Muscle of leg (tissue), 11 donors: ENCODE data around the gene SLC5A6. TPM values are rescaled to one million over a fixed set of nuclear protein-coding genes. Genes with fewer than 3 reads are reported as not detected.

Experiments used
- DNase-seq: peaks from one replicate; pipeline ENCODE4 v3.0.0; 2013
- H3K27ac ChIP-seq: one replicate; pipeline ENCODE4 v1.5.1; 2013; ENCODE audit warnings: mild to moderate bottlenecking, low read length, control low read depth
- H3K27me3 ChIP-seq: one replicate; pipeline ENCODE4 v1.6.1; 2013; ENCODE audit warnings: low read length; ENCODE audit not compliant: control insufficient read depth, insufficient read depth
- H3K36me3 ChIP-seq: one replicate; pipeline ENCODE4 v1.6.1; 2013; ENCODE audit warnings: low read length; ENCODE audit not compliant: control insufficient read depth, insufficient read depth
- H3K4me1 ChIP-seq: one replicate; pipeline ENCODE4 v1.6.1; 2013; ENCODE audit warnings: low read length; ENCODE audit not compliant: control insufficient read depth, insufficient read depth
- H3K4me3 ChIP-seq: one replicate; pipeline ENCODE4 v1.5.1; 2013; ENCODE audit warnings: low read length, control low read depth
- H3K9me3 ChIP-seq: replicated peaks from 2 replicates; pipeline ENCODE4 v1.6.1; 2013; ENCODE audit warnings: low read depth, low read length; ENCODE audit not compliant: control insufficient read depth
- WGBS: methylation state at CpG from one replicate; pipeline ENCODE4 v1.1.5; 2013; ENCODE audit warnings: missing lambda C conversion rate; ENCODE audit not compliant: insufficient coverage; 5-methylcytosine and 5-hydroxymethylcytosine counted together
- polyA plus RNA-seq, 8 donors: library from polyadenylated mRNA; unstranded; fragments of 120-200 nt; gene quantifications; one replicate each; pipeline versions ENCODE4 v1.2.1 to v1.2.3, GENCODE V29; 2013; ENCODE audit warnings: inconsistent platforms in 1 of 8, low replicate concordance in 1 of 8; ENCODE audit not compliant: insufficient read length in 8 of 8, insufficient read depth in 1 of 8
- total RNA-seq: library from RNA; stranded (reverse); fragments of 120-200 nt; gene quantifications from one replicate; pipeline ENCODE4 v1.2.4, GENCODE V29; 2013

SLC5A6 gene
- total and polyA plus RNA-seq, 9 donors: 11.4 to 25.5 (median 19.6) TPM

DNA sequence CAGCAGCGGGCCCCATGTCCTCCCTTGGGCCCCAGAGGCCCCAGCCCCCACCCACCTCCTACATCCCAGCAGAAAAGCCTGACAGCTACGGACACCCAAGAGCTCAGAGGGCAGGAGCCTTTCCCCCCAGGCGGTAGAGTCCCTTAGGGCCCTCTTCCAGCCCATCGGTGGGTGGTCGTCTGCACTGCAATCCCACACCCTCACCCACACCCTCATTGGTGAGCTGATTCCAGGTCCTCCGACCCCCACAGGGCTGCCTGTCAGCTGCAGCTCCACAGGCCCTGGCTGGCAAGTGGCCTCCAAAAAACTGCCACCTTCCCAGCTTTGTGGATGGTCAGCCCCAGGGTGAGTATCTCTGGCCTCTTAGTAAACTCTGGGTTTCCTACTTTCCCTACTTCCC, 52.8 kb downstream of the SLC5A6 start:
- no peak overlapping the region for H3K4me3 ChIP-seq
- no peak overlapping the region for H3K27ac ChIP-seq
- no peaks in the 10 kb centered on the region for H3K36me3 ChIP-seq
- peaks cover 3% of the 10 kb centered on the region for H3K4me1 ChIP-seq
- no peaks in the 10 kb centered on the region for H3K27me3 ChIP-seq
- no peak for DNase-seq
- 68% methylated on average over 6 of the region's 6 CpGs for WGBS
- H3K9me3 ChIP-seq: no peaks in the 10 kb centered on the region

DNA sequence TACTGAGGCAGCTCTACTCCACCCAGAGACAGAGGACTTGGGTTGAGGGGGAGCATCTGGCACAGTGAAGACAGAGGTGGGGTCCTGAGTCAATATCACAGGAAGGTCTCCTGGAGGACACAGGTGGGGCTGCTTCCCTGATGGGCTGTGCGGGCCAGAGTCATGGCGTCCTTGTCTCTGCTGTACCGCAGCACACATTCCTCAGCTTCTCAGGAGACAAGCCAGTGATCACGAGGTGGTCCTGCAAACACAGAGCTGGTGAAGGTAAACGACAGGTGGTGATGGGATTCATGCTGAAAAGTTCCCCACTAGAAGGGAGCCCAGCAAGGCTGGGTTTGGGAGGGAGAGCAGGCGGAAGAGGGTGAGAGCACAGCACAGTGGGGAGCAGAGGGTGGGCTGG, 53.6 kb downstream of the SLC5A6 start:
- H3K36me3 ChIP-seq: no peaks in the 10 kb centered on the region
- H3K4me1 ChIP-seq: peaks cover 4% of the 10 kb centered on the region
- 64% methylated on average over 6 of the region's 6 CpGs for WGBS
- H3K9me3 ChIP-seq: no peaks in the 10 kb centered on the region
- DNase-seq: no peak
- no peaks in the 10 kb centered on the region for H3K27me3 ChIP-seq
- H3K27ac ChIP-seq: no peak overlapping the region
- H3K4me3 ChIP-seq: no peak overlapping the region

DNA sequence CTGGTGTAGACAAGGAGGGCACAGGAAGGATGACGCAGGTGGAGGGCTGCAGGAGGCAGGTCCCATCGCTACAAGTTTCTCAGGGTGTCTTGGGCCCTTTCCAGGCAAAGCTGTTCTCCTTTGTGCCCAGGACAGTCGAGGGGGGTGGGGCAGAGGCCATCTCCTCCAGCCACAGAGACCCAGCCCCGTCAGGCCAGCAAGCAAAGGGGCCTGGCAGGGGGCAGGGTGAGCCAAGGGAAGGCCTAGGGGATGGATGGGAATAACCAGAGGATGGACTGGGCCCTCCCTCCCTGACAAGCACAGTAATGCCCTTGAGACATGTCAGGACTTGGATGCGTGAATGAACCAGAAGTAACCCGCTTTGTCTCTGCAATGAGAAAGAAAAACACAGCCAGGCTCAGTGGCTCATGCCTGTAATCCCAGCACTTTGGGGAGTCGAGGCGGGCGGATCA, 57.0 kb downstream of the SLC5A6 start:
- 77% methylated on average over 6 of the region's 9 CpGs for WGBS
- DNase-seq: no peak
- H3K4me3 ChIP-seq: no peak overlapping the region

DNA sequence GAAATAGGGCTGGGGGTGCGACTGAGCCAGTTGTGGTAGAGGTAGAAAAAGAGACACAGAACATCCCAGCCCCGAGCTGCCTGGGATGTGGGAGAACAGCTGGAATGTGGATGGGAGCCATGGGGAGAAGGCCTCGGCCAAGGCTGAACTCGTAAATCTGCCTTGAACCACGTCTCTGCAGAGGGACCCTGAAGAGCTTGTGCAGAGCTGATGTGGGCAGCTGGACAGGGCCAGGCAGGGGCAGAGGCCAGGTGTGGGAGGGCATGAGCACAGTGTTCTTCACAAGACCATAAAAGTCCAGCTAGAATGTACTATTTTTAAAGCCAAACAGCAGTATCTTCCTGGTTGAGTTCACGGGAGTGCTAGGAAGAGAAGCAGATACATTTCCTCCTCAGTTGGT, 57.6 kb downstream of the SLC5A6 start:
- no peak overlapping the region for H3K4me3 ChIP-seq
- DNase-seq: no peak
- WGBS: 24% methylated on average over 6 of the region's 6 CpGs
- H3K4me1 ChIP-seq: peaks cover 4% of the 10 kb centered on the region
- no peaks in the 10 kb centered on the region for H3K36me3 ChIP-seq
- no peaks in the 10 kb centered on the region for H3K9me3 ChIP-seq
- H3K27ac ChIP-seq: no peak overlapping the region
- H3K27me3 ChIP-seq: peaks cover 3% of the 10 kb centered on the region

More for the DNA sequence above, 57.0 kb downstream of the SLC5A6 start:
- Histone ChIP-seq H3K27ac (no peak overlapping the region), H3K36me3 (no peaks in the 10 kb centered on the region), H3K9me3 (no peaks in the 10 kb centered on the region), H3K4me1 (peaks cover 4% of the 10 kb centered on the region), H3K27me3 (peaks cover 3% of the 10 kb centered on the region)

DNA sequence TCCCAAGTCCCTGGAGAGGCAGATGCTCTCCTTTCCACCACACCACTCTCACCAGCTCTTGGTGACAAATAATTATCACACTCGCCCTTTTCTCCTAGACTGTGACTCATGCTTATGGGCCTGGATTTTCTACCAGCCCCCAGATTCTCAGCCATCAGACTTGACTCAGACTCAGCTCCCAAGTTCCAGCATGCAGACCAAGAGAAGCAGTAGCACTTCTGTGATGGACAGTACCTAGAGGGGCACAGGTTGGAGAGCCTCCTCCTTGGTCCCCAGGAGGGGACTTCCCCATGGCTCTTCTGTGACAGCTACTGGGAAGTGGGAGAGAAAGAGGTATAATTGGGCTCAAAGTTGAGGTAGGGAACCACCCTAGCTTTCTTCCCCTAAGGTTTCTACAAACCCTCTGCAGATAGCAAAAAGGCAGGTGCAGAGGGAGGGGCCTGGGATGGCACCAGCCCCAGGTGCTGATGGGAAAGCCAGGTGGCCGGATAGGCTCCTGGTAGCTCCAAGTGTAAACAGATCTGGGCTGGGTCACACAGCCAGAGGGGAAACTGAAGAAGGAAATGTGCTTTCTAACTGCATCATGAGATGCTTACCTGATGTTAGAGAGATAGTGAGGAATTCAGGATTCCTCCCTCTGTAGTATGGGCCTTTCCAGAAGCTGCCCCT, 59.1 kb downstream of the SLC5A6 start:
- DNase-seq: no peak
- Histone ChIP-seq H3K27me3 (peaks cover 3% of the 10 kb centered on the region), H3K4me3 (no peak overlapping the region), H3K9me3 (no peaks in the 10 kb centered on the region), H3K36me3 (no peaks in the 10 kb centered on the region), H3K27ac (no peak overlapping the region), H3K4me1 (peaks cover 4% of the 10 kb centered on the region)
- 50% methylated on average over 1 of the region's 2 CpGs for WGBS

DNA sequence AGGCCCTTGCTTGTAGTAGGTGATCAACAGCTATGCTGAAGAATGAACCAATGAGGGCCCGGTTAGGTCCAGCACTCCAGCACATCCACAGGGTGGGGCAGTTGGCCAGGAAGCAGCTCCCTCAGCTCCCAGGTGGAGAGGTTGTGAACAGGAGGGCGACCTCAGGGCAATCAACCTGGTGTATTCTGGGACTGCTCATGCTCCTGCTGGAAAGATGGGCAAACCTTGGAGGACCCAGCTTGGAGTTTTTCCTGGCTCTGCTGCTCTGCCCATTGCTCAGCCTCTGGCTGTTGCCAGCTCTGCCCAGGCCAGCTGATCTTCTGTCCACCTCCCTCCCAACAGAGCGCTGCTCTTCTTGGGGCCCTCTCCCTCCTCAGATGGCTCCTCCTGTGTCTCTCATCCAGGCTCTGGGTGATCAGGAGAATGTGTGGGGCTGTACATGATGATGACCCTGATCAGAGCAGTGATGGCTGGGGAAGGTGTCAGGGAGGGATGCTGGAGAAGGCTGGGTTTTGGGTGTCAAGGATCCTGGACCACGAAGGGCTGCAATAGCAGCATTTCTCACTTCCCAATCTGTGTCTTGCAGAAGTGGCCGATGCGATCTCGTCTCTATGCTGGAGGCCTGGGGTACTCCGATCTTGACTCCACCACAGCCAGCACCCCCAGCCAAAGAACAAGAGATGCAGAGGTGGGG, 59.8 kb downstream of the SLC5A6 start:
- WGBS: 81% methylated on average over 7 of the region's 8 CpGs
- Histone ChIP-seq H3K4me1 (peaks cover 4% of the 10 kb centered on the region), H3K4me3 (no peak overlapping the region), H3K9me3 (no peaks in the 10 kb centered on the region), H3K27ac (no peak overlapping the region), H3K27me3 (peaks cover 3% of the 10 kb centered on the region), H3K36me3 (no peaks in the 10 kb centered on the region)
- DNase-seq: no peak

DNA sequence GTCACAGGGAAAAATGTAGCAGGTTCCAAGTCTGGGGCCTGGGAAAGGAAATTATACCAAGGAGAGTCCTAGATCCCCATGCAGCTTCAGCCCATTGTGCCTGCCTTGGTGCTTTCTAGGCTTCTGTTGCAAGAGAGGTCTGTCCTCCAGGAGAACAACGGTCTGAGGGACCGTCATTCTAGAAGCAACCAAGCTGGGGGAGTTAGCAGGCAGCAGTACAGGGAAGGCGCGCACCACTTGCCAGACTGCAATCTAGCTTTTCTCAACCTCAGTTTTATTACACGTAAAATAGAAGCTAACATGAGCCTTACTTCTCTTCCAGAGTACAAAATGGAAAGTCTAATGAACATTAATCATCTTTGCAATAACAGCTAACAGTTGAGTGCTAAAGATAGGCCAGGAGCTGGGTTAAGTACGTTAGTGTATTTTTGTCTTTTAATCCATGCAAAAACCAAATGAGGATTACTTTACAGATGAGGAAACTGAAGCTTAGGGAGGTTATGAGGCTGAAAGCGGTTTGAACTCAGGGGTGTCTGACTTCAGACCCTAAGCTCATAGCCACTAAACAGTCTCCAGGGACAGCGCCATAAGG, 61.3 kb downstream of the SLC5A6 start:
- no peak for DNase-seq
- Histone ChIP-seq H3K27me3 (peaks cover 3% of the 10 kb centered on the region), H3K4me1 (peaks cover 4% of the 10 kb centered on the region), H3K36me3 (no peaks in the 10 kb centered on the region), H3K9me3 (no peaks in the 10 kb centered on the region), H3K27ac (no peak overlapping the region), H3K4me3 (no peak overlapping the region)
- no CpG with 5 or more reads among the region's 8 CpGs for WGBS

Other genes with a start within 250 kb of the SLC5A6 start
- 7.8 TPM for gene MAPRE3, start 241.6 kb downstream of the SLC5A6 start, total RNA-seq
- 10 to 100 TPM; 21.8 to 45.7 (median 28.4) TPM for gene MAPRE3, start 241.6 kb downstream of the SLC5A6 start, polyA plus RNA-seq
- 31.3 TPM for gene TMEM214, start 179.3 kb downstream of the SLC5A6 start, total RNA-seq
- gene TMEM214, start 179.3 kb downstream of the SLC5A6 start, polyA plus RNA-seq: 10 to 100 TPM; 60.9 to 78.4 (median 69.2) TPM
- 12.4 TPM for gene AGBL5, start 160.6 kb downstream of the SLC5A6 start, total RNA-seq
- gene AGBL5, start 160.6 kb downstream of the SLC5A6 start, polyA plus RNA-seq: 10 to 100 TPM; 16.8 to 22.6 (median 20.5) TPM
- 376 TPM for gene OST4, start 140.6 kb downstream of the SLC5A6 start, total RNA-seq
- gene OST4, start 140.6 kb downstream of the SLC5A6 start, polyA plus RNA-seq: 100 to 1,000 TPM; 216 to 304 (median 252) TPM
- gene EMILIN1, start 133.7 kb downstream of the SLC5A6 start, total RNA-seq: 76.9 TPM
- gene EMILIN1, start 133.7 kb downstream of the SLC5A6 start, polyA plus RNA-seq: 100 to 1,000 TPM in 6 of 8 donors, 10 to 100 TPM in 2; 66.4 to 146 (median 113) TPM
- gene KHK, start 125.5 kb downstream of the SLC5A6 start, total RNA-seq: 1.5 TPM
- 10 to 100 TPM in 1 of 8 donors, 1 to 10 TPM in 7; 1.8 to 11.4 (median 2.3) TPM for gene KHK, start 125.5 kb downstream of the SLC5A6 start, polyA plus RNA-seq
- gene CGREF1, start 93.1 kb downstream of the SLC5A6 start, total RNA-seq: 6.7 TPM
- gene CGREF1, start 93.1 kb downstream of the SLC5A6 start, polyA plus RNA-seq: 1 to 10 TPM in 7 of 8 donors, under 1 TPM in 1; 0.76 to 6.2 (median 1.9) TPM
- 0.09 TPM for gene ABHD1, start 88.5 kb downstream of the SLC5A6 start, total RNA-seq
- gene ABHD1, start 88.5 kb downstream of the SLC5A6 start, polyA plus RNA-seq: under 1 TPM; 0.04 to 0.45 (median 0.25) TPM
- gene PREB, start 77.6 kb downstream of the SLC5A6 start, total RNA-seq: 26.9 TPM
- 10 to 100 TPM; 30.6 to 38.9 (median 36.2) TPM for gene PREB, start 77.6 kb downstream of the SLC5A6 start, polyA plus RNA-seq
- not detected for gene PRR30, start 72.9 kb downstream of the SLC5A6 start, total RNA-seq
- gene PRR30, start 72.9 kb downstream of the SLC5A6 start, polyA plus RNA-seq: not detected
- 0.35 TPM for gene TCF23, start 63.3 kb downstream of the SLC5A6 start, total RNA-seq
- under 1 TPM; 0.09 to 0.39 (median 0.29) TPM for gene TCF23, start 63.3 kb downstream of the SLC5A6 start, polyA plus RNA-seq
- gene ATRAID, start 227 bp downstream of the SLC5A6 start, total RNA-seq: 121 TPM
- gene ATRAID, start 227 bp downstream of the SLC5A6 start, polyA plus RNA-seq: 100 to 1,000 TPM in 1 of 8 donors, 10 to 100 TPM in 7; 84.5 to 114 (median 93.0) TPM
- gene CAD, start 5.1 kb upstream of the SLC5A6 start, total RNA-seq: 16.9 TPM
- gene CAD, start 5.1 kb upstream of the SLC5A6 start, polyA plus RNA-seq: 10 to 100 TPM; 25.9 to 40.7 (median 33.1) TPM
- 0.18 TPM for gene SLC30A3, start 50.8 kb upstream of the SLC5A6 start, total RNA-seq
- gene SLC30A3, start 50.8 kb upstream of the SLC5A6 start, polyA plus RNA-seq: under 1 TPM; 0.22 to 0.99 (median 0.69) TPM
- gene DNAJC5G, start 63.2 kb upstream of the SLC5A6 start, total RNA-seq: not detected
- gene DNAJC5G, start 63.2 kb upstream of the SLC5A6 start, polyA plus RNA-seq: under 1 TPM in 3 of 8 donors, not detected in 5; 0.19 to 0.23 (median 0.19) TPM
- gene TRIM54, start 70.2 kb upstream of the SLC5A6 start, total RNA-seq: 56.0 TPM
- gene TRIM54, start 70.2 kb upstream of the SLC5A6 start, polyA plus RNA-seq: 100 to 1,000 TPM in 2 of 8 donors, 10 to 100 TPM in 6; 45.5 to 106 (median 78.4) TPM
- gene UCN, start 96.2 kb upstream of the SLC5A6 start, total RNA-seq: 1.1 TPM
- 1 to 10 TPM in 6 of 8 donors, under 1 TPM in 2; 0.76 to 2.4 (median 1.4) TPM for gene UCN, start 96.2 kb upstream of the SLC5A6 start, polyA plus RNA-seq
- gene MPV17, start 110.8 kb upstream of the SLC5A6 start, total RNA-seq: 45.7 TPM
- gene MPV17, start 110.8 kb upstream of the SLC5A6 start, polyA plus RNA-seq: 10 to 100 TPM; 39.0 to 58.3 (median 46.7) TPM
- 22.3 TPM for gene GTF3C2, start 144.5 kb upstream of the SLC5A6 start, total RNA-seq
- gene GTF3C2, start 144.5 kb upstream of the SLC5A6 start, polyA plus RNA-seq: 10 to 100 TPM; 28.7 to 38.7 (median 31.6) TPM
- gene EIF2B4, start 158.1 kb upstream of the SLC5A6 start, total RNA-seq: 22.5 TPM
- gene EIF2B4, start 158.1 kb upstream of the SLC5A6 start, polyA plus RNA-seq: 10 to 100 TPM; 28.4 to 37.7 (median 32.9) TPM
- gene SNX17, start 158.3 kb upstream of the SLC5A6 start, total RNA-seq: 71.2 TPM
- gene SNX17, start 158.3 kb upstream of the SLC5A6 start, polyA plus RNA-seq: 10 to 100 TPM; 71.6 to 87.1 (median 80.7) TPM
- 7.3 TPM for gene ZNF513, start 168.5 kb upstream of the SLC5A6 start, total RNA-seq
- 10 to 100 TPM; 11.5 to 19.0 (median 14.0) TPM for gene ZNF513, start 168.5 kb upstream of the SLC5A6 start, polyA plus RNA-seq
- 39.0 TPM for gene PPM1G, start 197.3 kb upstream of the SLC5A6 start, total RNA-seq
- gene PPM1G, start 197.3 kb upstream of the SLC5A6 start, polyA plus RNA-seq: 10 to 100 TPM; 54.9 to 70.1 (median 60.7) TPM
- gene NRBP1, start 216.4 kb upstream of the SLC5A6 start, total RNA-seq: 65.9 TPM
- gene NRBP1, start 216.4 kb upstream of the SLC5A6 start, polyA plus RNA-seq: 100 to 1,000 TPM; 109 to 135 (median 116) TPM
- gene KRTCAP3, start 230.1 kb upstream of the SLC5A6 start, total RNA-seq: 0.53 TPM
- gene KRTCAP3, start 230.1 kb upstream of the SLC5A6 start, polyA plus RNA-seq: 1 to 10 TPM in 7 of 8 donors, under 1 TPM in 1; 1.00 to 4.3 (median 2.4) TPM